ENCODE data around the gene LENEP. TPM values are rescaled to one million over a fixed set of nuclear protein-coding genes. Genes with fewer than 3 reads are reported as not detected.

The LENEP gene
- total RNA-seq, 1 experiment from 2014 or later: not detected

- Histone ChIP-seq H3K27me3 (no peaks in the 10 kb centered on the region), H3K4me3 (no peak overlapping the region), H3K36me3 (peaks cover 12% of the 10 kb centered on the region), H3K9me3 (no peaks in the 10 kb centered on the region)
- DNase-seq: no peak
Measured at GRCh38 chr1:155023627-155024026, 30.2 kb downstream of the LENEP start.

- H3K36me3 ChIP-seq: peaks cover 5% of the 10 kb centered on the region
- H3K4me3 ChIP-seq: no peak overlapping the region
- no peak for DNase-seq
- H3K9me3 ChIP-seq: no peaks in the 10 kb centered on the region
- no peaks in the 10 kb centered on the region for H3K27me3 ChIP-seq
Measured at GRCh38 chr1:155024315-155024714, 30.9 kb downstream of the LENEP start.

- DNase-seq: peak; percentile 69
- H3K36me3 ChIP-seq: no peaks in the 10 kb centered on the region
- no peak overlapping the region for H3K4me3 ChIP-seq
- H3K27me3 ChIP-seq: no peaks in the 10 kb centered on the region
- H3K9me3 ChIP-seq: no peaks in the 10 kb centered on the region
Measured at GRCh38 chr1:155026154-155026553, 32.8 kb downstream of the LENEP start.

GRCh38 chr1:155026588-155026987, 33.2 kb downstream of the LENEP start:
- Histone ChIP-seq H3K9me3 (no peaks in the 10 kb centered on the region), H3K27me3 (no peaks in the 10 kb centered on the region), H3K4me3 (no peak overlapping the region), H3K36me3 (no peaks in the 10 kb centered on the region)
- DNase-seq: peak; percentile 80

GRCh38 chr1:155029513-155030242, 36.3 kb downstream of the LENEP start:
- Histone ChIP-seq H3K4me3 (no peak overlapping the region), H3K36me3 (no peaks in the 10 kb centered on the region), H3K27me3 (no peaks in the 10 kb centered on the region), H3K9me3 (no peaks in the 10 kb centered on the region)
- no peak for DNase-seq

GRCh38 chr1:155030243-155030795, 36.9 kb downstream of the LENEP start:
- no peak for DNase-seq
- no peaks in the 10 kb centered on the region for H3K36me3 ChIP-seq
- no peaks in the 10 kb centered on the region for H3K27me3 ChIP-seq
- no peaks in the 10 kb centered on the region for H3K9me3 ChIP-seq
- no peak overlapping the region for H3K4me3 ChIP-seq

GRCh38 chr1:155030899-155031298, 37.5 kb downstream of the LENEP start:
- Histone ChIP-seq H3K36me3 (no peaks in the 10 kb centered on the region), H3K9me3 (no peaks in the 10 kb centered on the region), H3K4me3 (no peak overlapping the region), H3K27me3 (no peaks in the 10 kb centered on the region)
- no peak for DNase-seq

GRCh38 chr1:155032886-155033285, 39.5 kb downstream of the LENEP start:
- H3K27me3 ChIP-seq: no peaks in the 10 kb centered on the region

GRCh38 chr1:155033524-155033923, 40.1 kb downstream of the LENEP start, which contains the start of the genes DCST1 and DCST2:
Gene DCST1 (plus strand): TSS chr1:155033824. CDS start chr1:155034037, 213 bp downstream.
Gene DCST2 (minus strand): TSS chr1:155033781. CDS start chr1:155033701, 80 bp downstream.
- DNase-seq: no peak
- H3K36me3 ChIP-seq: no peaks in the 10 kb centered on the region
- no peaks in the 10 kb centered on the region for H3K27me3 ChIP-seq
- no peaks in the 10 kb centered on the region for H3K9me3 ChIP-seq
- no peak within 1 kb of the TSS for H3K4me3 ChIP-seq

More at GRCh38 chr1:155032886-155033285, 39.5 kb downstream of the LENEP start:
- Histone ChIP-seq H3K9me3 (no peaks in the 10 kb centered on the region), H3K36me3 (no peaks in the 10 kb centered on the region), H3K4me3 (no peak overlapping the region)
- DNase-seq: no peak

- DNase-seq: no peak
- Histone ChIP-seq H3K9me3 (no peaks in the 10 kb centered on the region), H3K27me3 (no peaks in the 10 kb centered on the region), H3K4me3 (no peak overlapping the region), H3K36me3 (no peaks in the 10 kb centered on the region)
Measured at GRCh38 chr1:155034318-155035208, 41.2 kb downstream of the LENEP start.

- Histone ChIP-seq H3K27me3 (no peaks in the 10 kb centered on the region), H3K4me3 (no peak overlapping the region), H3K9me3 (no peaks in the 10 kb centered on the region), H3K36me3 (no peaks in the 10 kb centered on the region)
- no peak for DNase-seq
Measured at GRCh38 chr1:155035936-155036335, 42.5 kb downstream of the LENEP start.

GRCh38 chr1:155037043-155037442, 43.7 kb downstream of the LENEP start:
- H3K36me3 ChIP-seq: no peaks in the 10 kb centered on the region
- H3K9me3 ChIP-seq: no peaks in the 10 kb centered on the region
- DNase-seq: no peak
- no peaks in the 10 kb centered on the region for H3K27me3 ChIP-seq
- H3K4me3 ChIP-seq: no peak overlapping the region

- Histone ChIP-seq H3K4me3 (no peak overlapping the region), H3K9me3 (no peaks in the 10 kb centered on the region), H3K27me3 (no peaks in the 10 kb centered on the region), H3K36me3 (no peaks in the 10 kb centered on the region)
- no peak for DNase-seq
Measured at GRCh38 chr1:155037851-155038441, 44.6 kb downstream of the LENEP start.

- H3K4me3 ChIP-seq: no peak overlapping the region
- no peaks in the 10 kb centered on the region for H3K27me3 ChIP-seq
- DNase-seq: peak; percentile 54
- no peaks in the 10 kb centered on the region for H3K9me3 ChIP-seq
- H3K36me3 ChIP-seq: no peaks in the 10 kb centered on the region
Measured at GRCh38 chr1:155038602-155039307, 45.4 kb downstream of the LENEP start.

- no peak overlapping the region for H3K4me3 ChIP-seq
Measured at GRCh38 chr1:155039308-155039669, 45.9 kb downstream of the LENEP start.

GRCh38 chr1:155040358-155041093, 47.1 kb downstream of the LENEP start:
- Histone ChIP-seq H3K36me3 (no peaks in the 10 kb centered on the region), H3K4me3 (no peak overlapping the region), H3K9me3 (no peaks in the 10 kb centered on the region), H3K27me3 (no peaks in the 10 kb centered on the region)
- no peak for DNase-seq

More at GRCh38 chr1:155039308-155039669, 45.9 kb downstream of the LENEP start:
- no peak for DNase-seq
- Histone ChIP-seq H3K36me3 (no peaks in the 10 kb centered on the region), H3K27me3 (no peaks in the 10 kb centered on the region), H3K9me3 (no peaks in the 10 kb centered on the region)
